Neural progenitor cell (in vitro differentiated cells): ENCODE data around the gene DPF3. TPM values are rescaled to one million over a fixed set of nuclear protein-coding genes. Genes with fewer than 3 reads are reported as not detected.

ENCODE experiments used
- DNase-seq: peaks from one replicate; pipeline ENCODE4 v3.0.0-alpha.2; 2016; ENCODE audit warnings: low spot score
- H2AFZ ChIP-seq: fragments of 200-600 bp; sonication (generic); replicated peaks from 2 replicates; pipeline ENCODE4 v1.6.1; 2016; ENCODE audit warnings: antibody characterized with exemption
- H3F3A ChIP-seq: fragments of 200-600 bp; sonication (generic); 2 replicates; pipeline ENCODE4 v1.6.1; 2016; ENCODE audit warnings: antibody characterized with exemption, low read depth
- H3K27ac ChIP-seq: fragments of 200-600 bp; sonication (generic); 2 replicates; pipeline ENCODE4 v1.5.1; 2016; ENCODE audit warnings: mild to moderate bottlenecking
- H3K27me3 ChIP-seq: fragments of 200-600 bp; sonication (generic); 2 replicates; pipeline ENCODE4 v1.6.1; 2016; ENCODE audit warnings: mild to moderate bottlenecking, moderate library complexity
- H3K36me3 ChIP-seq: fragments of 200-600 bp; sonication (generic); 2 replicates; pipeline ENCODE4 v1.5.1; 2016
- H3K4me1 ChIP-seq: fragments of 200-600 bp; sonication (generic); 2 replicates; pipeline ENCODE4 v1.6.1; 2016; ENCODE audit warnings: mixed run types
- H3K4me2 ChIP-seq: fragments of 200-600 bp; sonication (generic); 2 replicates; pipeline ENCODE4 v1.6.1; 2016
- H3K4me3 ChIP-seq: fragments of 200-600 bp; sonication (generic); 2 replicates; pipeline ENCODE4 v1.5.1; 2016
- H3K79me2 ChIP-seq: fragments of 200-600 bp; sonication (generic); 2 replicates; pipeline ENCODE4 v1.6.1; 2016; ENCODE audit warnings: low read depth
- H3K9ac ChIP-seq: fragments of 200-600 bp; sonication (generic); 2 replicates; pipeline ENCODE4 v1.6.1; 2016
- H3K9me3 ChIP-seq: fragments of 200-600 bp; sonication (generic); 2 replicates; pipeline ENCODE4 v1.5.1; 2016; ENCODE audit warnings: low read depth
- H4K20me1 ChIP-seq: fragments of 200-600 bp; sonication (generic); 2 replicates; pipeline ENCODE4 v1.6.1; 2016; ENCODE audit warnings: low read depth
- H3K27ac Mint-ChIP-seq: 3 replicates; pipeline ENCODE4 v1.8.0; 2021; ENCODE audit warnings: mixed read lengths
- H3K27me3 Mint-ChIP-seq: 2 replicates; pipeline ENCODE4 v1.8.0; 2022; ENCODE audit warnings: low read depth, mild to moderate bottlenecking, inconsistent platforms, moderate library complexity, mixed read lengths; ENCODE audit not compliant: insufficient read depth
- H3K36me3 Mint-ChIP-seq: 3 replicates; pipeline ENCODE4 v1.8.0; 2021; ENCODE audit warnings: mixed read lengths
- H3K4me1 Mint-ChIP-seq: 3 replicates; pipeline ENCODE4 v1.8.0; 2021; ENCODE audit warnings: mixed read lengths
- H3K4me3 Mint-ChIP-seq: 3 replicates; pipeline ENCODE4 v1.8.0; 2021; ENCODE audit warnings: mild to moderate bottlenecking, moderate library complexity, mixed read lengths
- H3K9me3 Mint-ChIP-seq: 3 replicates; pipeline ENCODE4 v1.8.0; 2020; ENCODE audit warnings: mixed read lengths
- EZH2 ChIP-seq: fragments of 200-600 bp; sonication (generic); IDR thresholded peaks from 2 replicates; pipeline ENCODE4 v1.6.1; 2017; ENCODE audit warnings: antibody characterized with exemption, mild to moderate bottlenecking, moderate library complexity
- EZH2phosphoT487 ChIP-seq: fragments of 200-600 bp; sonication (generic); IDR thresholded peaks from 2 replicates; pipeline ENCODE4 v1.6.1; 2017; ENCODE audit warnings: antibody characterized with exemption
- total RNA-seq: library from RNA; depleted of rRNA; stranded (reverse); fragments of >200 nt; gene quantifications from 2 replicates; pipeline ENCODE4 v1.2.3, GENCODE V29; 2015; ENCODE audit warnings: low replicate concordance
- TF ChIP-seq, protein P1 (sequence below): fragments of 200-600 bp; sonication (generic); IDR thresholded peaks from 2 replicates; pipeline ENCODE4 v1.5.1; 2017; ENCODE audit warnings: antibody characterized with exemption, mild to moderate bottlenecking

DPF3 gene
- total RNA-seq, 1 donor from 2014 or later: not detected

DNA sequence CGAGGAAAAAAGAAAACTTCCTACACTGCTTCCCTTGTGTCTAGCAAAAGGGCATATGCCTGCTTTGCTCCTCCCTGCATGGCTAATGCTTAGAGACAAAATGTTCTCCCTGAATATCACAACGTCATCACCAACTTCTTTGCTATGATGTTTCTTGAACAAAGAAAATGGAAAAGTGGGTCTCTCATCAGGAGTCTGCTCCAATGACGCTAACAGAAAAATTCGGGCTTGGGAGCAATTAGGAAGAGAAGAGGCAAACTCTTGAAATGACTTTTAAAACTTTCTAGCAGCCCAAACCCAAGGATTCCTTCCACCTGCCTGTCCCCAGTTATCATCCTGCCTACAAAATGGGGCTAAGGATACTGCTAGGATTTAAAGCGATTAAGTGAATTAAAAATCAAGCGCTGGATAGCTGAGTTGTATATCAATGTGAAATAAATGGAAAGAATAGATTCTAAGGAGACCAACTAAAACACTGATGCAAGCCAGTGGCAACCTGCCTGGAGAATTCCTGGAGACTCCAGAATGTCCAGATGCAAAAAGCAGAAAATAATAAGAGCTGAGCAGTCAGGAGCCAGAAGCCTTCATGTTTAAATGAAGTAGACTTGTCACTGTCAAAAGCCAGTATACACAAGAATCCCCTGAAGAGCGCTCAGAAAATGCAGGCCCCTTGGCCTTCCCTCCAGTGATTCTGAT lies 183.8 kb downstream of the DPF3 start:
- Histone ChIP-seq H3F3A (no peaks in the 10 kb centered on the region), H3K4me3 (no peak overlapping the region), H3K4me2 (no peak overlapping the region), H3K27ac (no peak overlapping the region), H3K4me1 (peaks cover 9% of the 10 kb centered on the region), H3K27me3 (no peaks in the 10 kb centered on the region), H4K20me1 (no peaks in the 10 kb centered on the region), H2AFZ (no peak overlapping the region), H3K9ac (no peak overlapping the region), H3K36me3 (no peaks in the 10 kb centered on the region), H3K9me3 (no peaks in the 10 kb centered on the region), H3K79me2 (no peaks in the 10 kb centered on the region)
- H3K36me3 Mint-ChIP-seq: no peaks in the 10 kb centered on the region
- H3K9me3 Mint-ChIP-seq: peaks cover 3% of the 10 kb centered on the region
- no peak for TF ChIP-seq EZH2phosphoT487
- TF ChIP-seq, protein P1, sequence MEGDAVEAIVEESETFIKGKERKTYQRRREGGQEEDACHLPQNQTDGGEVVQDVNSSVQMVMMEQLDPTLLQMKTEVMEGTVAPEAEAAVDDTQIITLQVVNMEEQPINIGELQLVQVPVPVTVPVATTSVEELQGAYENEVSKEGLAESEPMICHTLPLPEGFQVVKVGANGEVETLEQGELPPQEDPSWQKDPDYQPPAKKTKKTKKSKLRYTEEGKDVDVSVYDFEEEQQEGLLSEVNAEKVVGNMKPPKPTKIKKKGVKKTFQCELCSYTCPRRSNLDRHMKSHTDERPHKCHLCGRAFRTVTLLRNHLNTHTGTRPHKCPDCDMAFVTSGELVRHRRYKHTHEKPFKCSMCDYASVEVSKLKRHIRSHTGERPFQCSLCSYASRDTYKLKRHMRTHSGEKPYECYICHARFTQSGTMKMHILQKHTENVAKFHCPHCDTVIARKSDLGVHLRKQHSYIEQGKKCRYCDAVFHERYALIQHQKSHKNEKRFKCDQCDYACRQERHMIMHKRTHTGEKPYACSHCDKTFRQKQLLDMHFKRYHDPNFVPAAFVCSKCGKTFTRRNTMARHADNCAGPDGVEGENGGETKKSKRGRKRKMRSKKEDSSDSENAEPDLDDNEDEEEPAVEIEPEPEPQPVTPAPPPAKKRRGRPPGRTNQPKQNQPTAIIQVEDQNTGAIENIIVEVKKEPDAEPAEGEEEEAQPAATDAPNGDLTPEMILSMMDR: no peak
- no peak for DNase-seq
- H3K4me3 Mint-ChIP-seq: no peak overlapping the region
- H3K4me1 Mint-ChIP-seq: peaks cover 22% of the 10 kb centered on the region
- peaks cover 7% of the 10 kb centered on the region for H3K27me3 Mint-ChIP-seq
- H3K27ac Mint-ChIP-seq: no peak overlapping the region

- Histone ChIP-seq H3K4me2 (peak overlapping the region; percentile 34), H3F3A (no peaks in the 10 kb centered on the region), H3K9me3 (no peaks in the 10 kb centered on the region), H2AFZ (peak overlapping the region; percentile 70), H3K36me3 (no peaks in the 10 kb centered on the region), H4K20me1 (no peaks in the 10 kb centered on the region), H3K4me1 (peaks cover 10% of the 10 kb centered on the region), H3K9ac (no peak overlapping the region), H3K27me3 (no peaks in the 10 kb centered on the region), H3K79me2 (no peaks in the 10 kb centered on the region), H3K4me3 (no peak overlapping the region), H3K27ac (no peak overlapping the region)
- peaks cover 28% of the 10 kb centered on the region for H3K4me1 Mint-ChIP-seq
- peaks cover 7% of the 10 kb centered on the region for H3K27me3 Mint-ChIP-seq
- H3K4me3 Mint-ChIP-seq: no peak overlapping the region
- no peak overlapping the region for H3K27ac Mint-ChIP-seq
- no peaks in the 10 kb centered on the region for H3K36me3 Mint-ChIP-seq
- peaks cover 3% of the 10 kb centered on the region for H3K9me3 Mint-ChIP-seq
- peak; percentile 75 for DNase-seq
- no peak for TF ChIP-seq EZH2phosphoT487
- TF ChIP-seq EZH2: no peak
- TF ChIP-seq, protein P1: peak; percentile 24
Measured at GRCh38 chr14:72708708-72709475, 185.0 kb downstream of the DPF3 start.

DNA sequence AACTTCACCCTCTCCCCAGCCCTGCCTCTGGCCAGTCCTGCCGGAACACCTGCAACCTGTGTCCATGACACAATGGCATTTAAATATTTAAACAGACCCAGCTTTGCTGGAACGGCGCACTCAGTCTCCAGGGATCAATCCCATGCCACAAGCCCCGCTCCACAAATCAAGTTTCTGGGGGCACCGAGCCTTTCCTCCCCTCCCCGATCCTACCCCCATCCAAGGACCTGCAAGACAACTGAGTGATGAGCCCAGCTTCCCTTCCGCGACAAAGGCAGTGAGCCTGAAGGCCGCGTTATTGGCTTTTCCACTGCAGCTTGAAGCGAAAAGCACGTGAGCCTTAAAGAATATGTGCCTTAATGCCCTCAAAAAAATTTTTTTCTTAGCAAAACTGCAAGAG lies 185.7 kb downstream of the DPF3 start:
- Histone ChIP-seq H3K79me2 (no peaks in the 10 kb centered on the region), H3K27ac (no peak overlapping the region)
- H3K27me3 Mint-ChIP-seq: peaks cover 7% of the 10 kb centered on the region

More for the DNA sequence above, 185.7 kb downstream of the DPF3 start:
- TF ChIP-seq EZH2phosphoT487 (no peak), EZH2 (no peak)
- TF ChIP-seq, protein P1: no peak
- Histone ChIP-seq H3K4me2 (peak overlapping the region; percentile 34), H2AFZ (peak overlapping the region; percentile 70), H3K4me1 (peaks cover 17% of the 10 kb centered on the region), H3K9ac (no peak overlapping the region), H3F3A (no peaks in the 10 kb centered on the region), H3K9me3 (no peaks in the 10 kb centered on the region), H4K20me1 (no peaks in the 10 kb centered on the region), H3K27me3 (no peaks in the 10 kb centered on the region), H3K36me3 (no peaks in the 10 kb centered on the region), H3K4me3 (no peak overlapping the region)
- peaks cover 30% of the 10 kb centered on the region for H3K4me1 Mint-ChIP-seq
- H3K9me3 Mint-ChIP-seq: peaks cover 3% of the 10 kb centered on the region
- no peak overlapping the region for H3K4me3 Mint-ChIP-seq
- no peak overlapping the region for H3K27ac Mint-ChIP-seq
- no peak for DNase-seq
- no peaks in the 10 kb centered on the region for H3K36me3 Mint-ChIP-seq
